GM12872 (cell line): ENCODE results near the gene TMEM232.

Source experiments
- CTCF ChIP-seq: IDR thresholded peaks from 3 replicates; pipeline ENCODE4 v1.5.1; 2011; ENCODE audit warnings: low read depth, mild to moderate bottlenecking, low read length, moderate library complexity; ENCODE audit not compliant: insufficient read depth

The TMEM232 gene

DNA sequence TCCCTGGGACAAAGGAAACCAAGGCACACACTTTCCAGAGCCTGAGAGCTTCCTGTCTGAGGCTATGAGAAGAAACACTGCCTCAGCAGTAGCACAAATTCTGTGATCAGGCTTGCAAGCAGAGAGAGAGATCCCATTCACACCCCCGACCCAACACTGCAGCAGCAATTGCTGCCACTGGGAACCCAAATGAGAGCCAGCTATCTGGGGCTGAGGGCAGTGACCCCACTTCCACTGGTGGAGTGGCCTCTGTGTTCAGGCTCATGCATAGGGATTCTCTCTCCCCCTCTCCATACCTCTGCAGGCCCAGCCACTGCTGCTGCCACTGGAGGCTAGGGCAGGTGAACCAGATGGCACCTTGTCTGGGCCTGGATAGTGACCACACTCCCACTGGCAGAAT lies 95.2 kb downstream of the TMEM232 start:
- TF ChIP-seq CTCF, result no peak

DNA sequence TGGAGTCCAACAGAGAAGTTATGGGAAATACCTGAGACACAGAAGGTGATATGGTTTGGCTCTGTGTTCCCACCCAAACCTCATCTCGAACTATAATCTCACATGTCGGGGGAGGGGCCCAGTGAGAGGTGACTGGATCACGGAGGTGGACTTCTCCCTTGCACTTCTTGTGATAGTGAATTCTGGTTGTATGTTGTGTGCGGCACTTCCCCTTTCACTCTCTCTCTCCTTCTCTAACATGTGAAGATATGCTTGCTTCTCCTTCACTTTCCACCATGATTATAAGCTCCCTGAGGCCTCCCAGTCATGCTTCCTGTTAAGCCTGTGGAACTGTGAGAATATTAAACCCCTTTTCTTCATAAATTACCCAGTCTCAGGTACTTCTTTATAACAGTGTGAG lies 96.1 kb downstream of the TMEM232 start:
- no peak for TF ChIP-seq CTCF

- TF ChIP-seq CTCF, result 0 out of 3 replicates have a peak, but pooled peaks have one; percentile 14
These were observed 101.0 kb downstream of the TMEM232 start for GRCh38 chr5:110625376-110625999.

GRCh38 chr5:110623874-110624273 lies 102.6 kb downstream of the TMEM232 start:
- no peak for TF ChIP-seq CTCF

DNA sequence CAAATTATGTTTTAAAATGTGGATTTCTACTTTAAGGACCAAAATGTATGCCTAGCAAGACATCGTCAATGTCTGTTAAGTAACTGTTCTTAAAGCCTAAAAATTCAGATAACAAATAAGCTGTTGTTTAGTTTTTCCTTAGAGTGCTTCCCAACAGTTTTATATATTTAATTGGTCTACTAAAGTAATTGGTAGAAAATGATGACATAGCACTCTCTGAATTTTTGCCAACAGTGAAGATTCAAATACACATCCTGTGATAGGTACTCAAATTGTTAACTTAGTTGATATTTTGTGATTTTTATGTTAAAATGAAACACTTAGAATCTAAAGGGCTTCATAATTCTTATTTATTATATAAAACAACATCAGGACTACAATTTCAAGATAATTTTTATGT lies 107.5 kb downstream of the TMEM232 start:
- TF ChIP-seq CTCF, result no peak

GRCh38 chr5:110616009-110616408 lies 110.5 kb downstream of the TMEM232 start:
- no peak for TF ChIP-seq CTCF

DNA sequence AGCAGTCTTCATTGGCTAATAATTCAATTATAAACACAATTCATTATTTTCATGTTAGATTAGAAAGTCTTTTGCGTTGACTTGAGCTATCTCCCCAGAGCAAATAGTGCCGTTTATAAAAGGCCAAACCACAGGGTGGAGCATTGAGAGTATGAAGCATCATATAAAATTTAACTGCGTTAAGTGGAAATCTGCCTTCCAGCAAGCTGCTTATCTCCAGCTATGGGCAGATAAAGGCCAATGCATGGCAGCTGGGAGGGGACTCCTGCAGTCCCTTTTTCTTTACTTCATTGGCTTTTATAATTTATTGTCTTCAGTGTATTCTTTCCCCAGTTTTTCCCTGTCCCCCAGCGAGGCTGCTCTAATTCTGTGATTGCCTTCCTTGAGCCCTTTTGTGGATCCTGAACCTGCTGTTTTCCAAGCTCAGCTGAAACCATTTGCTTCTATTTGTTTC lies 113.7 kb downstream of the TMEM232 start:
- TF ChIP-seq CTCF, result no peak
